ENCODE results near the gene CD79A.

Gene CD79A

GRCh38 chr19:41902594-41902993, 25.5 kb downstream of the CD79A start:
- no peak for TF ChIP-seq Cebpa-rat (IDR thresholded peaks at IDR 0.05)

DNA sequence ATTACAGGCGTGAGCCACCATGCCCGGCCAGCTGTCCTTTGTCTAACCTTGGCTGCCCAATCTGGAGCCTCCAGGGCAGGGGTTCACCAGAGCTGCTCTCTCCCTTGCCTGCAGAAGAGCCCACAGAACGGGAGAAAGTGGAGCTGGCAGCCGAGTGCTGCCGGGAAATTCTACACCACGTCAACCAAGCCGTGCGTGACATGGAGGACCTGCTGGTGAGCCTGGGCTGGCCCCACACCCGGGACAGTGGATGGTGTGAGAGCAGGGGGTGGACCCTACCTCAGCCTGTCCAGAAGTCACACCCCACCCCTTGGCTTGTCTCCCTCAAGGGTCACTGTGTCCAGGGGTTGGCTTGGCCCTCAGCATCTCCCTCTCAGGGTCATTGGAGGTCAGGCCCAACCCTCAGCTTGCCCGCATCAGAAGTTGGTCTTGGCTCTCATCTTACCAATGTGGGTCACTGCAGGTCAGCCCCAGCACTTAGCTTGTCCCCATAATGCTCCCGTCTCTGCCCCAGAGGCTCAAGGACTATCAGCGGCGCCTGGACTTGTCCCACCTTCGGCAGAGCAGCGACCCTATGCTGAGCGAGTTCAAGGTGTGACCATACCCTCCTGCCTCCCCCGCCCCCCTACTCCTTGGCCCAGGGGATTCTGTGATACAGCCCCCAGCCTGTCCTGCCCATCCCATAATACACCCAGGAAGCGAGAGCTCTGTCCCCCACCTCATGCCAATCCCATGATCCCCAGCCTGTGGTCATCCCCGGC, 26.3 kb downstream of the CD79A start:
- no peaks in the 10 kb centered on the region for H3K9me3 ChIP-seq (replicated peaks in 1 of 11)
- no peak overlapping the region; a peak in 1 of 22 replicates for H3K9ac ChIP-seq
- H3K4me2 ChIP-seq, result no peak overlapping the region
- H3K4me1 ChIP-seq, result 0 out of 20 replicates have a peak, but pooled peaks cover 0 to 4% (median 0%) of the 10 kb centered on the region in 10 experiments
- no peak for TF ChIP-seq Cebpa-rat (IDR thresholded peaks at IDR 0.05)
- H4K20me1 ChIP-seq, result peaks cover 9 to 98% (median 83%) of the 10 kb centered on the region in 11 experiments; a peak in 21 of 22 replicates
- peaks cover 91 to 97% (median 95%) of the 10 kb centered on the region in 11 experiments for H3K36me3 ChIP-seq
- no peak overlapping the region for H3K27ac ChIP-seq
- no peaks in the 10 kb centered on the region for H3K27me3 ChIP-seq
- H3K4me3 ChIP-seq, result no peak overlapping the region

More at GRCh38 chr19:41902594-41902993, 25.5 kb downstream of the CD79A start:
- no peaks in the 10 kb centered on the region for H3K27me3 ChIP-seq
- no peak overlapping the region for H3K27ac ChIP-seq
- H3K4me2 ChIP-seq, result no peak overlapping the region
- H3K4me3 ChIP-seq, result no peak overlapping the region
- peaks cover 4 to 100% (median 84%) of the 10 kb centered on the region in 11 experiments; a peak in 21 of 22 replicates for H4K20me1 ChIP-seq
- H3K9ac ChIP-seq, result no peak overlapping the region; a peak in 1 of 22 replicates
- no peaks in the 10 kb centered on the region for H3K9me3 ChIP-seq (replicated peaks in 1 of 11)
- H3K4me1 ChIP-seq, result 0 out of 20 replicates have a peak, but pooled peaks cover 0 to 4% (median 0%) of the 10 kb centered on the region in 10 experiments
- H3K36me3 ChIP-seq, result peaks cover 98 to 100% (median 99%) of the 10 kb centered on the region in 11 experiments

DNA sequence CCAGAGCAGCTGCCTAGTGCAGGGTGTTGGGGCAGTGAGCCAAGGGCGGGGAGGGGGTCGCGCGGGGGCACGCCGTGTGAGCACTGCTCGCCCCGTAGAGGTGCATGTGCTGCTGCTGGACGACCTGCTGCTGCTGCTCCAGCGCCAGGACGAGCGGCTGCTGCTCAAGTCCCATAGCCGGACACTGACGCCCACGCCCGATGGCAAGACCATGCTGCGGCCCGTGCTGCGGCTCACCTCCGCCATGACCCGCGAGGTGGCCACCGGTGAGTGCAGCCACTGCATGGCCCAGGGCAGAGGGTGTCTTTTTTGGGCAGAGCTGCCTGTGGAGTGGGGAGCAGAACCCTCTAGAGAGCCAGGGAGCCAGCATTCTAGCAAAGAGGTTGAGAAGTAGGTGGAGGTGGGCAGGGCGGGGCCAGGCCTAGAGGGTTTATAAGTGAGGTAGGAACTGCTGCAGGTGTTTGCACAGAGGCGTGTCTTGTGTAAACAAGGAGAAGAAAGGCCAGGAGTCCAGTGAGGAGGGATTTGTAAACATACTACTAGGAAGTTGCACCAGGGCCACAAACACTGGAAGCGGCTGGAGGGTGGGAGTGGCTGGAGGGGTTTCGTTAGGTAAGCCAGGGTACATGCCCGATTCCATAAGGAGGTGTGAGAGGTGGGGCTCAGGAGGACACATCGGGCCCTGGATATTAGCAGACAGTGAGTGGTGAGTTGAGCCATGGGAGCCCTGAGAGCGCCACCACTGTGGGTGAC, 27.2 kb downstream of the CD79A start:
- H3K4me3 ChIP-seq, result no peak overlapping the region
- H3K9me3 ChIP-seq (replicated peaks in 1 of 11), result no peaks in the 10 kb centered on the region
- H3K36me3 ChIP-seq, result peaks cover 82 to 96% (median 88%) of the 10 kb centered on the region in 11 experiments
- H3K4me1 ChIP-seq, result 0 out of 20 replicates have a peak, but pooled peaks cover 0 to 4% (median 0%) of the 10 kb centered on the region in 10 experiments
- no peak overlapping the region for H3K4me2 ChIP-seq
- H4K20me1 ChIP-seq, result peaks cover 13 to 98% (median 81%) of the 10 kb centered on the region in 11 experiments; a peak in 21 of 22 replicates
- no peaks in the 10 kb centered on the region for H3K27me3 ChIP-seq
- TF ChIP-seq Cebpa-rat (IDR thresholded peaks at IDR 0.05), result no peak
- H3K27ac ChIP-seq, result no peak overlapping the region
- H3K9ac ChIP-seq, result no peak overlapping the region

DNA sequence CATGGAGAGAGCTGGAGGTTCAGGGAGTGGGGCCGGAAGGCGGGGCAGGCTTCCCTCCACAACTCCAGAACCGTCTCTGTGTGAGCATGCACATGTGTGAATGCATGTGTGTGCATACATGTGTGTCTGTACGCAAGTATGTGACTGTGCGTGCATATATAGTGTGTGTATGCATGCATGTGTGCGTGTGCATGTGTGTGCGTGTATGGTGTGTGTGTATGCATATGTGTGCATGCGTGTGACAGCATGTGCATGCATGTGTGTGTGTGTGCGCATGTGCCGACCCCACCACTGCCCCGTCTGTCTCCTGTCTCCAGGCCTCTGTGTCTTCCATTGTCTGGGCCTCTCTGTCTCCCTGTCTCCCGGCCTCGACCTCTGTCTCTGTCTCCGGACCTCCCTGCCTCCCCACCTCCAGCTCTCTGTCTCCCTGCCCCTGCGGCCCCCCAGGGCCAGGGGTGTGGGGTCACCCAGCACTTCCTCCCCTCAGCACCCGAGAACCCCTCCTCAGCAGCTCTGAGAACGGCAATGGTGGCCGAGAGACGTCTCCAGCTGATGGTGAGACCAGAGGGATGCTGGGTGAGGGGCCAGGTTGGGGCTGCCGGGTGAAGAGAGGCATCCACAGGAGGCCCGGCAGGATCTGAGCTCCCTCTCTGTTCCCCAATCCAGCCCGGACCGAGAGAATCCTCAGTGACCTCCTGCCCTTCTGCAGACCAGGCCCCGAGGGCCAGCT, 28.4 kb downstream of the CD79A start:
- no peak overlapping the region for H3K4me2 ChIP-seq
- H3K36me3 ChIP-seq, result peaks cover 70 to 85% (median 77%) of the 10 kb centered on the region in 11 experiments
- no peaks in the 10 kb centered on the region for H3K9me3 ChIP-seq (replicated peaks in 1 of 11)
- H3K27ac ChIP-seq, result no peak overlapping the region
- peaks cover under 1 to 10% (median 6%) of the 10 kb centered on the region in 11 experiments; a peak in 12 of 22 replicates for H3K27me3 ChIP-seq
- 0 out of 20 replicates have a peak, but pooled peaks cover 0 to 4% (median 0%) of the 10 kb centered on the region in 10 experiments for H3K4me1 ChIP-seq
- peaks cover 23 to 98% (median 86%) of the 10 kb centered on the region in 11 experiments for H4K20me1 ChIP-seq
- no peak overlapping the region for H3K9ac ChIP-seq
- TF ChIP-seq Cebpa-rat (IDR thresholded peaks at IDR 0.05), result no peak
- no peak overlapping the region for H3K4me3 ChIP-seq

DNA sequence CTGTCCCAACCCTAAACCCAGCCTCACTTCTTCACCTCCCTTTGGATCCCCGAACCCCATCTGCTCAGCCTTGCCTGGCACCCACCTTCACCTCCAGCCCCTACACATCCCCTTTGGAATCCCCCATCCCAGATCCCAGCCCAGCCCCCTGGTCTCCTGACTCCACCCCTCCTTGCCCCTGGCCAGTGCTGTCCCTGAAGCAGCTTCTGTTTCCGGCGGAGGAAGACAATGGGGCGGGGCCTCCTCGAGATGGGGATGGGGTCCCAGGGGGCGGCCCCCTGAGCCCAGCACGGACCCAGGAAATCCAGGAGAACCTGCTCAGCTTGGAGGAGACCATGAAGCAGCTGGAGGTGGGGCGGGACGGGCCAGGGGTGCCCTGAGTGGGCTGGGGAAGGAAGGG, 29.2 kb downstream of the CD79A start:
- no peak for TF ChIP-seq Cebpa-rat (IDR thresholded peaks at IDR 0.05)
- H3K4me2 ChIP-seq, result no peak overlapping the region
- peaks cover 31 to 98% (median 89%) of the 10 kb centered on the region in 11 experiments for H4K20me1 ChIP-seq
- no peaks in the 10 kb centered on the region for H3K9me3 ChIP-seq (replicated peaks in 1 of 11)
- H3K27ac ChIP-seq, result no peak overlapping the region
- H3K4me1 ChIP-seq, result peaks cover 0 to 5% (median 2%) of the 10 kb centered on the region in 10 experiments; a peak in 8 of 20 replicates
- no peak overlapping the region for H3K9ac ChIP-seq
- H3K4me3 ChIP-seq, result no peak overlapping the region
- peaks cover 62 to 76% (median 68%) of the 10 kb centered on the region in 11 experiments for H3K36me3 ChIP-seq
- peaks cover 8 to 19% (median 15%) of the 10 kb centered on the region in 11 experiments for H3K27me3 ChIP-seq

DNA sequence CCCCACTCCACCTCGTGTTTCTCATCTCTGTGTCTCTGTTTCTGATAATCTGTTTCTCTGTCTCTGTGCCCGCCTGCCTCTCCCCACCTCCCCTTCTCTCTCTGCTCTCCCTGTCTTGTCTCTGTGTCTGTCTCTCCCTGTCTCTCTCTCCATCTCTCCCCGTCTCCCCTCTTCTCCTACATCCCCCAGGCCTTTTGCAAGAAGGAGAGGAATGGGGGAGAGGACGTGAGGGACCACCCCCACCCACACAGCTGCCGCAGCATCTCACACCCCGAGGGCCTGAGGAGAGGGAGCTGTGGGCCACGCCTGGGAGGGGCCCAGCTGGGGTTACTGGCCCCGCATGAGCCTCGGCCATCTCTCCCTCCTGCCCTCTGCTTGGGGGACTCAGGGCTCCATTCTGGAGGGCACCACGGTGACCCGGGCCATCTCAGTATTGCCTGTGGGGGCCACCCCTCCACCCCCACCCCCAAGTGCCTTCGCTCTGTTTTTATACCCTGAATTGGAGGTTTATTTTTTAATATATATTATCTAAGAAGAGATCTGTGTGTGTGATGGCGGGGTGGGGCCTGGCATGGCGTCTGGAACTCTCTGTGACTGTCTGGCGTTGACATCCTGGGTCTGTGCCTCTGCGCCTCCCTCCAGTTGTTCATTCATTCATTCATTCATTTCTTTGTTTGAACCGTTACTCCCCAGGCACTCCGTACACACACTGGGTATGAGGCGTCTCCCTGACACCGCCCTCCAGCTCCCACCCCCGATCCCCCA, 30.0 kb downstream of the CD79A start:
- Histone ChIP-seq H3K9ac (no peak overlapping the region), H3K4me1 (peaks cover 0 to 13% (median 11%) of the 10 kb centered on the region in 10 experiments; a peak in 16 of 20 replicates), H3K9me3 (replicated peaks in 1 of 11) (no peaks in the 10 kb centered on the region), H3K27ac (no peak overlapping the region), H4K20me1 (peaks cover 39 to 98% (median 89%) of the 10 kb centered on the region in 11 experiments), H3K27me3 (peaks cover 17 to 27% (median 23%) of the 10 kb centered on the region in 11 experiments), H3K36me3 (peaks cover 54 to 68% (median 60%) of the 10 kb centered on the region in 11 experiments), H3K4me3 (no peak overlapping the region), H3K4me2 (no peak overlapping the region)
- no peak for TF ChIP-seq Cebpa-rat (IDR thresholded peaks at IDR 0.05)

- H3K9me3 ChIP-seq (replicated peaks in 1 of 11), result no peaks in the 10 kb centered on the region
- H3K4me2 ChIP-seq, result no peak overlapping the region
- no peak overlapping the region for H3K9ac ChIP-seq
- H3K27ac ChIP-seq, result no peak overlapping the region
- H3K4me3 ChIP-seq, result no peak overlapping the region
- H4K20me1 ChIP-seq, result peaks cover 44 to 98% (median 83%) of the 10 kb centered on the region in 11 experiments
- H3K36me3 ChIP-seq, result peaks cover 43 to 58% (median 50%) of the 10 kb centered on the region in 11 experiments
- TF ChIP-seq Cebpa-rat (IDR thresholded peaks at IDR 0.05), result no peak
- H3K27me3 ChIP-seq, result peaks cover 27 to 37% (median 32%) of the 10 kb centered on the region in 11 experiments
- peaks cover 0 to 18% (median 15%) of the 10 kb centered on the region in 10 experiments; a peak in 16 of 20 replicates for H3K4me1 ChIP-seq
Observed at GRCh38 chr19:41907994-41908615, 31.0 kb downstream of the CD79A start.
